Lower leg skin (tissue), 4 donors: ENCODE data around the gene HPD. TPM values are rescaled to one million over a fixed set of nuclear protein-coding genes. Genes with fewer than 3 reads are reported as not detected.

Source experiments
- DNase-seq, 2 donors: peaks; one replicate each; pipeline ENCODE4 v3.0.0-alpha.2; 2019; ENCODE audit warnings: low spot score in 2 of 2
- H3K4me3 ChIP-seq: fragments of 200-600 bp; sonication (generic); 2 replicates; pipeline ENCODE4 v1.5.1; 2017; ENCODE audit warnings: mild to moderate bottlenecking, low read depth; ENCODE audit not compliant: poor library complexity, severe bottlenecking
- POLR2A ChIP-seq, 2 donors: fragments of 450-650 bp; IDR thresholded peaks; one replicate each; pipeline ENCODE4 v1.6.1; 2016 to 2017; ENCODE audit warnings: antibody characterized with exemption in 2 of 2, mild to moderate bottlenecking in 1 of 2, moderate library complexity in 1 of 2
- WGBS, 2 donors: methylation state at CpG; one replicate each; pipeline ENCODE4 v1.1.5; 2018; 5-methylcytosine and 5-hydroxymethylcytosine counted together
- intact Hi-C: fragments of 100-400 bp; cut with DNase I; formaldehyde crosslinking; loops from one replicate; pipeline ENCODE4 v1.15.0; 2023; ENCODE audit warnings: low total_unique reads
- total RNA-seq, 4 donors: library from RNA; depleted of rRNA; stranded (reverse); fragments of >200 nt; gene quantifications; one replicate each; pipeline ENCODE4 v1.1.0, GENCODE V29; 2016
- TF ChIP-seq, protein P1 (sequence below), 3 donors: fragments of 450-650 bp; IDR thresholded peaks; one replicate each; pipeline ENCODE4 v1.5.1; 2016; ENCODE audit warnings: antibody characterized with exemption in 3 of 3, mild to moderate bottlenecking in 3 of 3, moderate library complexity in 2 of 3

HPD gene
- total RNA-seq, 4 donors from 2014 or later, result not detected

DNA sequence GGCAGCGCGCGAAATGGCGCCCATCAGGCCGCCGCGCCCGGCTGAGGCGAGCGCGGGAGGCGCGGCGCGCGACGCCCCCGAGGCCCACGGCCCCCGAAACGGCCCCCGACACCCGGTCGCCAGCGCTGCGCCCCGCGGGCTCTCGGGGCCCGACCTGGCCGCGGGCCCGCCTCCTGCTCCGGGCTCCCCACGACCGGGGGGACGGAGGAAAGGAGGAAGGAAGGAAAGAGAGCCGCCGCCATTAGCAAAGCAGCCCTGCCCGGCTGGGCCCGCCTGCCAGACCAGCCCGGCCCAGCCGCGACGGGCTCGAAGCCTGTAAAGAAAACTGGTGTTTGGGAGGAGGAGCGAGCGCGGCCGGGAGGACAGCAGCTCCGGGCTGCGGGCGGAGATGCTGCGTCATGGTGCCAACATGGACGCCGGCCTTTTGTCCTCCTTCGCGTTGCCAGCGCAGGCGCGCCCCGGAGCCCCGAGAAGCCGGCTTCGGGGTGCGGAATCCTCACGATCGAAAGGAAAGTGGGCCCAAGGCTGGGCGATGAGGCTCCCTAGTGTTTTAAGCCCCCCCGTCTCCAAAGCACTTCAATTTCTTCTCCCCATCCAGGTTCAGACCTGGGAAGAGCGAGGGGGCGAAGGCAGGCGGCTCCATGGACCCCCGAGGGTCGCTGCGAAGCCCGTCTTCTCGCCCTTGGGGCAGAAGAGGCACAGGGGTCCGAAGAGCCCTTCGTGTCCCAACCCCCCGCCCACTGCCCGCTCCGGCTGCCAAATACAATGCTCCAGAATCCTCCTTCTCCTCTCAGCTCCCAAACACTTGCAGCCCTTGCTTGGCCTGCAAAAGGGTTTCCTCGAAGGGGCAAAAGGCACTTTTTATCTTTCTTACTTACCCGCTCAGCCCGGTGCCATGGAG lies 57.7 kb downstream of the HPD start:
- peak; percentile 75 to 96 for DNase-seq
- intact Hi-C loops, result no loop called here
- H3K4me3 ChIP-seq, result peak overlapping the region; percentile 78
- no peak for TF ChIP-seq POLR2A (IDR thresholded peaks at IDR 0.05)
- TF ChIP-seq, protein P1, sequence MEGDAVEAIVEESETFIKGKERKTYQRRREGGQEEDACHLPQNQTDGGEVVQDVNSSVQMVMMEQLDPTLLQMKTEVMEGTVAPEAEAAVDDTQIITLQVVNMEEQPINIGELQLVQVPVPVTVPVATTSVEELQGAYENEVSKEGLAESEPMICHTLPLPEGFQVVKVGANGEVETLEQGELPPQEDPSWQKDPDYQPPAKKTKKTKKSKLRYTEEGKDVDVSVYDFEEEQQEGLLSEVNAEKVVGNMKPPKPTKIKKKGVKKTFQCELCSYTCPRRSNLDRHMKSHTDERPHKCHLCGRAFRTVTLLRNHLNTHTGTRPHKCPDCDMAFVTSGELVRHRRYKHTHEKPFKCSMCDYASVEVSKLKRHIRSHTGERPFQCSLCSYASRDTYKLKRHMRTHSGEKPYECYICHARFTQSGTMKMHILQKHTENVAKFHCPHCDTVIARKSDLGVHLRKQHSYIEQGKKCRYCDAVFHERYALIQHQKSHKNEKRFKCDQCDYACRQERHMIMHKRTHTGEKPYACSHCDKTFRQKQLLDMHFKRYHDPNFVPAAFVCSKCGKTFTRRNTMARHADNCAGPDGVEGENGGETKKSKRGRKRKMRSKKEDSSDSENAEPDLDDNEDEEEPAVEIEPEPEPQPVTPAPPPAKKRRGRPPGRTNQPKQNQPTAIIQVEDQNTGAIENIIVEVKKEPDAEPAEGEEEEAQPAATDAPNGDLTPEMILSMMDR (IDR thresholded peaks at IDR 0.05), result no peak
- WGBS, 2 donors, result 0 to 1% methylated on average over 53 to 55 of the region's 86 CpGs

DNA sequence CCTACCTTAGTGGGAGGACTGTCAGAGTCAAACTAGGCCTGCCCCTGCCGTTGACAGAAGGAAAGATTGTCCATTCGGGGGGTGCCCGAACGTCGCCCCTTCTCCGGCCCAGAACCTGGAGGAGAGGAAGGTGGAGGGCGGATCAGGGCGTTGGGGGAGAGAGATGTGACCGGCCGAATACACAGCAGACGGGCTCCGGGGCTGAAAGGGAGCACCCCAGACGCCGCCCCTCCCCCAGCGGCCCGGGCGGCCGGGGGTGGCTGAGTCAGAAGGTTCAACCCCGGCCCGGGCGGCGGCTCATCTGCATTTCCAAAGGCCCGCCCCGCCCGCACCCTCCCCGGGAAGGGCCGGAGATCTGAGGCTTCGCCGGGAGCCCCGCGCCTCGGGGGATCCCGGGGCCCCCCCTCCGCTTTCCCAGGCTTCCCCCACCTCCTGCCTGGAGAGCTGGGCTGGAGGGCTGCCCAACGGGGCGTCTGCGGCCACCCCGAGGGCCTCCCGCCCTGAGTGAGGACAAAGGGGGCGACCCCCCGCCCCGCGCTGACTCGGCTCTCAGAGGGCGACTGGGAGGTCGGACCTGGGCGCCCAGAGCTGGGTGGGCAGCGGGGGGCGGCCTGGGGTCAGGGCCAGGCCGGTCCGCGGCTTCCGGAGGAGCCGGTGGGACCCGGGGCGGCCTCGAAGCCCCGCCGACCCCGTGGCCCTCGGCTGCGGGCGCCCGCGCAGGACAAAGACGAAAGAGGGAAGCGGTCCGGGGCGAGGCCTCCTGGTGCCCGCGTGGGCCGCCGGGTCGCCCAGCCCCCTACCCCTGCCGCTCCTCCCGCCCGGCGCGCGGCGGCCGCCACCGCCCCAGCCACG lies 58.6 kb downstream of the HPD start:
- TF ChIP-seq POLR2A (IDR thresholded peaks at IDR 0.05), result peak in 1 of 2 donors; percentile 15
- TF ChIP-seq, protein P1 (IDR thresholded peaks at IDR 0.05), result no peak
- intact Hi-C loops, result no loop called here
- peak; percentile 91 to 98 for DNase-seq
- WGBS, 2 donors, result 0% methylated on average over 38 to 47 of the region's 84 CpGs
- H3K4me3 ChIP-seq, result peak overlapping the region; percentile 78

DNA sequence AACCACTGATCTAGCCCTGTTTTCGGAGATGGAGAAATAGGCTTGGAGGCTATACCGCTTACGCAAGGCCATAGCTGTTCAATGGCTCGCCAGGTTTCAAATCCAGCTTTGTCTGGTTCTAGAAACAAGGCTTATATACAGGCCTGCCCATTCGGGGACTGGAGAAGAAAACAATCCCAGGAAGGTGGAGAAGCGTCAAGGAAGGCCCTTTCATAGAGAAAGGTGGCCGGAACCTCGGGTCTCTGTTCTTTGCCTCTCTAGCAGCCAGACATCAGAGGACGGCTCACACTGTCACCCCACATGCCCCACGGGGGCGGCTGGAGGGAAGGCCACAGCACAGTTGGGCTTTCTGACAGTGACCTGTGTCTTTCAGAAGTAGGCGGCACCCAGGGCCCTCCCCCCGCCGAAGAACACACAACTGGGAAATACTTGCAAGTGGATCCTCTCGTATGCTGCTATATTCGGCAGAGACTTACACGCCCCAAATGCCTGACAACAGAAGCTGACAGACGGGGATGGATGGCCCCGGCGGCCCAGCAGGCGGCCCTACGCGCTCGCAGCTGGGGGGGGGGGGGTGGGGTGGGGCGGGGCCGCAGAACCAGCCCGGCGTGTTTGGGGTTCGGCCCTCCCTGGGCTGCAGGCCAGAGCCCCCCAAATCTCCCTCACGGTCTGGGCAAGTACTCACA lies 59.4 kb downstream of the HPD start:
- TF ChIP-seq POLR2A (IDR thresholded peaks at IDR 0.05), result no peak
- TF ChIP-seq, protein P1 (IDR thresholded peaks at IDR 0.05), result no peak
- peak; percentile 82 to 95 for DNase-seq

DNA sequence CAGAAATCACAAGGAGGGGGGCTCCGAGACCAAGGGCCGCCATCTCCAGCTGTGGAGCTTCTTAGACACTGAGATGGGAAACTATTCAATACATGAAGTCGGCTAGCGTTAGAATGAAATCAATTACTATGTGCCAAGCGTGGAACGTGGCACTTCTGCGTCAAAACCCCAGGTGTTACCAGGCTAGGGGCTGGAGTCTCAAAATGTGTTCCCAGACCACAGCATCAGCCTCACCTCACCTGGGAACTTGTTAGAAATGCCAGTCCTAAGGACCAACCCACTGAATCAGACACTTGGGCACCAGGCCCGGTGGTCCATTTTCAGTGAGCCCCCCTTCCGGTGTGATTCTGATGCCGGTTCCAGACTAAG lies 59.9 kb downstream of the HPD start:
- no peak overlapping the region for H3K4me3 ChIP-seq
- DNase-seq, result peak in 1 of 2 donors; percentile 89
- TF ChIP-seq, protein P1 (IDR thresholded peaks at IDR 0.05), result no peak
- TF ChIP-seq POLR2A (IDR thresholded peaks at IDR 0.05), result no peak
- 49% methylated on average over 10 of the region's 10 CpGs for WGBS, 2 donors
- intact Hi-C loops, result no loop called here

More for the DNA sequence above, 59.4 kb downstream of the HPD start:
- intact Hi-C loops, result no loop called here
- 14 to 15% methylated on average over 15 to 18 of the region's 30 CpGs for WGBS, 2 donors
- no peak overlapping the region for H3K4me3 ChIP-seq

DNA sequence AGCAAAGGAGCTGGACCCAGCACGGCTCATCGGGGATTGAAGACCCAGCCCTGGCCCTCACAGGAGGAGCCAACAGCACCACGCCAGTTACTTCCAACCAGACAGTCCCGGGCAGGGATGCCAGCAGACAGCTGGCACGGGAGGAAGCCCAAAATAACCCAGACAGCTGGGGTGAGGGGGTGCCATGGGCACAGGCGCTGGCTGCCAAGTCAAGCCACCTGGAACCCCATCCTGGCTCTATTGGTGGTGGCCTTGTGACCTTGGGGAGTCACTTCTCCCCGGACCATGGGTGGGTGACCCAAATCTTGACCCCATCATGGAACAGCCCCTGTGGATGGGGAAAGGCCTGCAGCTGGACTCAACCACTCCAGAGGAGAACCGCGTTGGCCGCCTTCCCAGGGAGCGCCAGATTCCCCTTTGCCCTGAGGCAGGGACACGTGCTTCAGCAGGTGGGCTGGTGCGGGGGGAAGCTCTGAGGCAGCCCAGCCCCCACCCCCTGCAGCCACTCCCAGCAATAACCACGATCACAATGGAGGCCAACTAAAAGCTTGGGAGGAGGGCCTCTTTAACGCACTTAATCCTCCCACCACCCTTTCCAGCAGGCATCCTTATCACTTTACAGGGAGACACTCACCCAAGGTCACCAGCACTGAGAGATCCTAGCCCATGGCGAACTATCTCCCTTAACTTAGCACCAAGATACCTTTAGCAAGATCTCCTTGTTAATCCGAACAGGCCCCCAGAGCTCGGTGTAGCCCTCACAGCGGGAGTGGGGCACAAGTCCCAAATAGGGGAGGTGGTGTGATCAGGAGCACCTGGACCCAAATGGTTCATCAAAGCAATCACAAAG lies 60.5 kb downstream of the HPD start:
- 17 to 34% methylated on average over 11 to 19 of the region's 19 CpGs for WGBS, 2 donors
- TF ChIP-seq, protein P1 (IDR thresholded peaks at IDR 0.05), result no peak
- TF ChIP-seq POLR2A (IDR thresholded peaks at IDR 0.05), result no peak
- peak in 1 of 2 donors; percentile 93 for DNase-seq
- intact Hi-C loops, result no loop called here
- H3K4me3 ChIP-seq, result no peak overlapping the region
